Cardiac fibroblast (primary cell): Measurements from ENCODE around the gene CDC123.
A peak's percentile ranks its signal among the peaks of the same experiment; 100 is the strongest.
"Not testable (repeated sequence)": the region's sequence is repeated elsewhere in the genome, so short reads cannot be mapped to it uniquely, and the experiment has no call there.

Experiments used
- DNase-seq, 2 donors: peaks; one replicate each; pipeline versions ENCODE4 v3.0.0 to v3.0.0-alpha.2; 2010; ENCODE audit warnings: low read depth in 2 of 2
- H3K4me3 ChIP-seq, 2 donors: replicated peaks in 1 of 2; 1 replicate in 1 of 2; 2 replicates in 1 of 2; pipeline ENCODE4 v1.5.1; 2011; ENCODE audit warnings: low read depth in 2 of 2, low read length in 2 of 2, mild to moderate bottlenecking in 2 of 2, moderate library complexity in 1 of 2
- CTCF ChIP-seq: IDR thresholded peaks from one replicate; pipeline ENCODE4 v1.5.1; 2011; ENCODE audit warnings: low read depth, mild to moderate bottlenecking, low read length, inconsistent platforms

Gene CDC123

GRCh38 chr10:12262278-12262981 lies 66.4 kb downstream of the CDC123 start:
- H3K4me3 ChIP-seq, result no peak overlapping the region
- no peak for DNase-seq
- no peak for TF ChIP-seq CTCF

- DNase-seq, result peak; percentile 73 to 87
- peak overlapping the region; percentile 14 to 34 for H3K4me3 ChIP-seq
- TF ChIP-seq CTCF, result peak; percentile 66
These were observed 68.4 kb downstream of the CDC123 start for GRCh38 chr10:12264204-12264940.

- no peak for DNase-seq
- H3K4me3 ChIP-seq, result no peak overlapping the region
- no peak for TF ChIP-seq CTCF
These were observed 73.1 kb downstream of the CDC123 start for GRCh38 chr10:12269056-12269455.

GRCh38 chr10:12271210-12271540 lies 75.2 kb downstream of the CDC123 start:
- no peak for DNase-seq
- no peak overlapping the region for H3K4me3 ChIP-seq
- TF ChIP-seq CTCF, result no peak

GRCh38 chr10:12277862-12278261 lies 81.9 kb downstream of the CDC123 start:
- DNase-seq, result not testable (repeated sequence)

GRCh38 chr10:12279281-12279680 lies 83.3 kb downstream of the CDC123 start:
- no peak for TF ChIP-seq CTCF
- peak in 1 of 2 donors; percentile 7 for DNase-seq

More at GRCh38 chr10:12277862-12278261, 81.9 kb downstream of the CDC123 start:
- not testable (repeated sequence) for H3K4me3 ChIP-seq

GRCh38 chr10:12287772-12288171 lies 91.8 kb downstream of the CDC123 start:
- no peak overlapping the region for H3K4me3 ChIP-seq
- DNase-seq, result no peak
- TF ChIP-seq CTCF, result no peak

More at GRCh38 chr10:12279281-12279680, 83.3 kb downstream of the CDC123 start:
- no peak overlapping the region for H3K4me3 ChIP-seq

- H3K4me3 ChIP-seq, DNase-seq: not testable (repeated sequence)
These were observed 101.8 kb downstream of the CDC123 start for GRCh38 chr10:12297784-12298183.
